Smooth muscle cell (in vitro differentiated cells): ENCODE results near the gene RNF41. TPM values are rescaled to one million over a fixed set of nuclear protein-coding genes. Genes with fewer than 3 reads are reported as not detected.

Experiments used
- DNase-seq: peaks from one replicate; lab custom pipeline; 2025; ENCODE audit not compliant: unreplicated experiment; lab: John Stamatoyannopoulos, UW
- H2AFZ ChIP-seq: fragments of 200-600 bp; sonication (generic); 2 replicates; pipeline ENCODE4 v1.6.0; 2016; ENCODE audit warnings: antibody characterized with exemption, low read depth, mild to moderate bottlenecking
- H3F3A ChIP-seq: fragments of 200-600 bp; sonication (generic); 2 replicates; pipeline ENCODE4 v1.6.0; 2017; ENCODE audit warnings: antibody characterized with exemption, low read depth
- H3K27ac ChIP-seq: fragments of 200-600 bp; sonication (generic); 2 replicates; pipeline ENCODE4 v1.5.1; 2016; ENCODE audit warnings: low read depth, mild to moderate bottlenecking
- H3K27me3 ChIP-seq: fragments of 200-600 bp; sonication (generic); 2 replicates; pipeline ENCODE4 v1.6.1; 2016; ENCODE audit warnings: low read depth, mild to moderate bottlenecking
- H3K36me3 ChIP-seq: fragments of 200-600 bp; sonication (generic); 2 replicates; pipeline ENCODE4 v1.5.1; 2016; ENCODE audit warnings: low read depth
- H3K4me1 ChIP-seq: fragments of 200-600 bp; sonication (generic); 2 replicates; pipeline ENCODE4 v1.5.1; 2016; ENCODE audit warnings: low read depth
- H3K4me2 ChIP-seq: fragments of 200-600 bp; sonication (generic); 2 replicates; pipeline ENCODE4 v1.6.0; 2016; ENCODE audit warnings: mild to moderate bottlenecking
- H3K4me3 ChIP-seq: fragments of 200-600 bp; sonication (generic); 2 replicates; pipeline ENCODE4 v1.5.1; 2016; ENCODE audit warnings: mild to moderate bottlenecking
- H3K79me2 ChIP-seq: fragments of 200-600 bp; sonication (generic); 2 replicates; pipeline ENCODE4 v1.6.0; 2016; ENCODE audit warnings: low read depth, mild to moderate bottlenecking
- H3K9ac ChIP-seq: fragments of 200-600 bp; sonication (generic); 2 replicates; pipeline ENCODE4 v1.6.0; 2016; ENCODE audit warnings: low read depth
- H3K9me3 ChIP-seq: fragments of 200-600 bp; sonication (generic); replicated peaks from 2 replicates; pipeline ENCODE4 v1.5.1; 2016; ENCODE audit warnings: low read depth
- H4K20me1 ChIP-seq: fragments of 200-600 bp; sonication (generic); 2 replicates; pipeline ENCODE4 v1.6.0; 2016; ENCODE audit warnings: low read depth
- CTCF ChIP-seq: fragments of 200-600 bp; sonication (generic); IDR thresholded peaks from 2 replicates; pipeline ENCODE4 v1.5.1; 2017; ENCODE audit warnings: borderline replicate concordance, mild to moderate bottlenecking, antibody characterized with exemption; ENCODE audit not compliant: insufficient read depth, poor library complexity, severe bottlenecking
- WGBS: methylation state at CpG from one replicate; pipeline ENCODE4 v1.1.7; 2016; ENCODE audit warnings: low lambda C conversion rate; 5-methylcytosine and 5-hydroxymethylcytosine counted together
- polyA plus RNA-seq: library from polyadenylated mRNA; unstranded; fragments of >200 nt; fragmentation: Nextera tagmentation; extraction: Ambion mirVana; gene quantifications from 2 replicates; pipeline ENCODE4 v1.2.1, GENCODE V29; 2016
- total RNA-seq: library from RNA; depleted of rRNA; stranded (reverse); fragments of >200 nt; gene quantifications from 2 replicates; pipeline ENCODE4 v1.2.3, GENCODE V29; 2014

Gene RNF41
- total and polyA plus RNA-seq, 2 experiments from 2014 or later, result 19.4 to 46.1 TPM

GRCh38 chr12:56257491-56258067, 35.9 kb upstream of the RNF41 start:
- H3K9ac ChIP-seq, result peak overlapping the region; percentile 87
- H3K4me3 ChIP-seq, result peak overlapping the region; percentile 99
- peaks cover 13% of the 10 kb centered on the region for H3K36me3 ChIP-seq
- under 1% methylated on average over 26 of the region's 27 CpGs for WGBS
- no peaks in the 10 kb centered on the region for H3K9me3 ChIP-seq
- H3K79me2 ChIP-seq, result peaks cover 29% of the 10 kb centered on the region
- peak overlapping the region; percentile 72 for H2AFZ ChIP-seq
- H3K27ac ChIP-seq, result peak overlapping the region; percentile 68
- H3F3A ChIP-seq, result peaks cover 15% of the 10 kb centered on the region
- H3K4me2 ChIP-seq, result peak overlapping the region; percentile 99
- H3K4me1 ChIP-seq, result peaks cover 19% of the 10 kb centered on the region
- TF ChIP-seq CTCF, result peak; percentile 5
- peaks cover 45% of the 10 kb centered on the region for H4K20me1 ChIP-seq
- H3K27me3 ChIP-seq, result no peaks in the 10 kb centered on the region
- no peak for DNase-seq

- no peak for TF ChIP-seq CTCF
- Histone ChIP-seq H3K9ac (peak overlapping the region; percentile 87), H3K27ac (peak overlapping the region; percentile 68), H3K4me2 (peak overlapping the region; percentile 99), H3F3A (peaks cover 15% of the 10 kb centered on the region), H3K79me2 (peaks cover 29% of the 10 kb centered on the region), H3K36me3 (peaks cover 17% of the 10 kb centered on the region), H3K4me3 (peak overlapping the region; percentile 99), H3K9me3 (no peaks in the 10 kb centered on the region), H3K4me1 (peaks cover 19% of the 10 kb centered on the region), H3K27me3 (no peaks in the 10 kb centered on the region), H4K20me1 (peaks cover 50% of the 10 kb centered on the region), H2AFZ (no peak overlapping the region)
- 42% methylated on average over 8 of the region's 8 CpGs for WGBS
- no peak for DNase-seq
Observed at GRCh38 chr12:56257071-56257470, 35.3 kb upstream of the RNF41 start.

GRCh38 chr12:56256326-56256960, 34.7 kb upstream of the RNF41 start:
- H3K27me3 ChIP-seq, result no peaks in the 10 kb centered on the region
- no peak for DNase-seq
- no peaks in the 10 kb centered on the region for H3K9me3 ChIP-seq
- peak overlapping the region; percentile 37 for H3K9ac ChIP-seq
- WGBS, result 28% methylated on average over 4 of the region's 4 CpGs
- peak overlapping the region; percentile 99 for H3K4me3 ChIP-seq
- no peak overlapping the region for H2AFZ ChIP-seq
- H3K4me2 ChIP-seq, result peak overlapping the region; percentile 99
- H3K4me1 ChIP-seq, result peaks cover 19% of the 10 kb centered on the region
- H3K27ac ChIP-seq, result peak overlapping the region; percentile 68
- H3F3A ChIP-seq, result peaks cover 15% of the 10 kb centered on the region
- peaks cover 29% of the 10 kb centered on the region for H3K79me2 ChIP-seq
- peak; percentile 4 for TF ChIP-seq CTCF
- peaks cover 17% of the 10 kb centered on the region for H3K36me3 ChIP-seq
- H4K20me1 ChIP-seq, result peaks cover 50% of the 10 kb centered on the region
